Endothelial cell of umbilical vein (primary cell): ENCODE results near the gene DLG5. TPM values are rescaled to one million over a fixed set of nuclear protein-coding genes. Genes with fewer than 3 reads are reported as not detected.

Source experiments
- BruUV-seq: library from RNA; stranded (reverse); fragments of 400-500 nt; replicated peaks from 2 replicates; lab custom pipeline; 2021; lab: Mats Ljungman, UMichigan
- CTCF ChIA-PET: fragments of 300-600, 350-600 bp; sonication (Branson Sonifier 250); formaldehyde crosslinking; loops from one replicate; lab custom pipeline; 2021; ENCODE audit warnings: antibody characterized with exemption, inconsistent platforms; lab: Charles Lee
- POLR2A ChIA-PET: fragments of 300-600, 350-600 bp; sonication (Branson Sonifier 250); formaldehyde crosslinking; loops from one replicate; lab custom pipeline; 2021; ENCODE audit warnings: antibody characterized with exemption, inconsistent platforms; lab: Charles Lee
- DNase-seq: peaks from one replicate; pipeline ENCODE4 v3.0.0-alpha.2; 2011; ENCODE audit warnings: low read depth, low spot score
- FAIRE-seq: peaks from 2 replicates; lab custom pipeline; 2011; peaks lifted over from hg19 to GRCh38; lab: Jason Lieb, UNC
- H2AFZ ChIP-seq: 2 replicates; pipeline ENCODE4 v1.6.0; 2012; ENCODE audit warnings: low read depth, low read length, control low read depth, inconsistent platforms
- H3K27ac ChIP-seq: 2 replicates; pipeline ENCODE4 v1.5.1; 2011; ENCODE audit warnings: low read depth, mild to moderate bottlenecking, control low read depth, low read length, moderate library complexity; ENCODE audit not compliant: insufficient read depth
- H3K27me3 ChIP-seq, 2 experiments: 2 replicates each; pipeline versions ENCODE4 v1.6.0 to v1.6.1; 2011; ENCODE audit warnings: low read length in 2 of 2, mixed read lengths in 1 of 2; ENCODE audit not compliant: control insufficient read depth in 2 of 2, insufficient read depth in 2 of 2
- H3K36me3 ChIP-seq, 2 experiments: 2 replicates in 1 of 2; 3 replicates in 1 of 2; pipeline ENCODE4 v1.5.1; 2011; ENCODE audit warnings: low read length in 2 of 2, mild to moderate bottlenecking in 1 of 2, moderate library complexity in 1 of 2; ENCODE audit not compliant: control insufficient read depth in 2 of 2, insufficient read depth in 2 of 2; ENCODE audit errors: extremely low read depth in 1 of 2
- H3K4me1 ChIP-seq: 3 replicates; pipeline ENCODE4 v1.5.1; 2011; ENCODE audit warnings: mild to moderate bottlenecking, low read length; ENCODE audit not compliant: control insufficient read depth, insufficient read depth; ENCODE audit errors: extremely low read depth
- H3K4me2 ChIP-seq: 2 replicates; pipeline ENCODE4 v1.6.1; 2011; ENCODE audit warnings: low read length, control low read depth, mixed read lengths; ENCODE audit not compliant: insufficient read depth
- H3K4me3 ChIP-seq, 3 experiments: fragments of 200-600 bp in 1 of 3; sonication (generic), shearing (Covaris generic) in 1 of 3; replicated peaks in 1 of 3; 2 replicates each; pipeline ENCODE4 v1.5.1; 2011 to 2016; ENCODE audit warnings: control low read depth in 3 of 3, low read length in 3 of 3, mild to moderate bottlenecking in 2 of 3, inconsistent platforms in 1 of 3, low read depth in 1 of 3, moderate library complexity in 1 of 3; ENCODE audit not compliant: insufficient read depth in 1 of 3
- H3K79me2 ChIP-seq: 2 replicates; pipeline ENCODE4 v1.6.0; 2012; ENCODE audit warnings: low read length, inconsistent platforms; ENCODE audit not compliant: control insufficient read depth, insufficient read depth
- H3K9ac ChIP-seq: replicated peaks from 2 replicates; pipeline ENCODE3; 2011; ENCODE audit warnings: low read length, control low read depth; ENCODE audit not compliant: insufficient read depth; ENCODE audit errors: extremely low read depth
- H3K9me1 ChIP-seq: replicated peaks from 3 replicates; pipeline ENCODE4 v1.6.0; 2011; ENCODE audit warnings: mild to moderate bottlenecking, low read length; ENCODE audit not compliant: control insufficient read depth, insufficient read depth; ENCODE audit errors: extremely low read depth
- H3K9me3 ChIP-seq: replicated peaks from 2 replicates; pipeline ENCODE4 v1.5.1; 2012; ENCODE audit warnings: low read length, inconsistent platforms; ENCODE audit not compliant: control insufficient read depth, insufficient read depth
- H4K20me1 ChIP-seq: replicated peaks from 2 replicates; pipeline ENCODE3; 2011; ENCODE audit warnings: mild to moderate bottlenecking, low read length; ENCODE audit not compliant: control insufficient read depth, insufficient read depth; ENCODE audit errors: extremely low read depth
- EZH2 ChIP-seq: IDR thresholded peaks from 2 replicates; pipeline ENCODE4 v1.6.1; 2012; ENCODE audit warnings: borderline replicate concordance, low read depth, mild to moderate bottlenecking, moderate library complexity, low read length, inconsistent platforms; ENCODE audit not compliant: severe bottlenecking
- FOS ChIP-seq: IDR thresholded peaks from 2 replicates; pipeline ENCODE4 v1.6.1; 2011; ENCODE audit warnings: mild to moderate bottlenecking, low read length, moderate library complexity, borderline replicate concordance; ENCODE audit not compliant: insufficient read depth
- GATA2 ChIP-seq: IDR thresholded peaks from 2 replicates; pipeline ENCODE4 v1.7.0; 2011; ENCODE audit warnings: low read depth, mild to moderate bottlenecking, moderate library complexity, mixed read lengths, low read length; ENCODE audit not compliant: insufficient read length, insufficient read depth
- JUN ChIP-seq: IDR thresholded peaks from 2 replicates; pipeline ENCODE4 v1.6.1; 2011; ENCODE audit warnings: borderline replicate concordance, low read depth; ENCODE audit not compliant: insufficient read length, insufficient read depth
- MYC ChIP-seq: IDR thresholded peaks from one replicate; pipeline ENCODE4 v1.6.1; 2011; ENCODE audit warnings: mild to moderate bottlenecking, low read depth, low read length
- POLR2A ChIP-seq: IDR thresholded peaks from 2 replicates; pipeline ENCODE4 v1.6.1; 2012; ENCODE audit warnings: low read depth, mild to moderate bottlenecking, control low read depth, low read length
- POLR2AphosphoS5 ChIP-seq: IDR thresholded peaks from 2 replicates; pipeline ENCODE4 v1.6.1; 2012; ENCODE audit warnings: low read depth, mild to moderate bottlenecking, control low read depth, low read length, moderate library complexity; ENCODE audit not compliant: insufficient read depth
- dilution Hi-C: fragments of 300-500 bp; cut with MboI; formaldehyde crosslinking; loops from one replicate; pipeline ENCODE4 v1.15.0; 2019; ENCODE audit warnings: low sequenced_read_pairs; ENCODE audit not compliant: extremely low pct_ligation_motif_present
- intact Hi-C: fragments of 100-400 bp; cut with micrococcal nuclease; formaldehyde crosslinking; loops from one replicate; pipeline ENCODE4 v1.10.0; 2022
- polyA plus RNA-seq, 4 experiments: library from polyadenylated mRNA; depleted of rRNA in 3 of 4; stranded (reverse) in 3 of 4; unstranded in 1 of 4; fragments of >200 nt; gene quantifications; 2 replicates each; pipeline versions ENCODE4 v1.2.1 to v1.2.3, GENCODE V29; 2011 to 2012; ENCODE audit warnings: missing spikeins in 1 of 4
- total RNA-seq: library from RNA; stranded (reverse); gene quantifications from 2 replicates; pipeline ENCODE4 v1.2.3, GENCODE V29; 2021
- TF ChIP-seq, protein P1 (sequence below): IDR thresholded peaks from 2 replicates; pipeline ENCODE4 v1.6.1; 2011; ENCODE audit not compliant: insufficient read depth, insufficient read length
- TF ChIP-seq, protein P2 (sequence below), 2 donors: IDR thresholded peaks; 1 replicate in 1 of 2; 2 replicates in 1 of 2; pipeline ENCODE4 v1.5.1; 2011; ENCODE audit warnings: low read length in 2 of 2, mild to moderate bottlenecking in 2 of 2, moderate library complexity in 2 of 2, control low read depth in 1 of 2, inconsistent platforms in 1 of 2, low read depth in 1 of 2; ENCODE audit not compliant: insufficient read depth in 1 of 2; ENCODE audit errors: extremely low read depth in 1 of 2

DLG5 gene
- total and polyA plus RNA-seq, 2 donors (not counting 3 experiments of a cell fraction or from before 2014, with no cell fraction given) = 12.3 to 24.9 TPM

DNA sequence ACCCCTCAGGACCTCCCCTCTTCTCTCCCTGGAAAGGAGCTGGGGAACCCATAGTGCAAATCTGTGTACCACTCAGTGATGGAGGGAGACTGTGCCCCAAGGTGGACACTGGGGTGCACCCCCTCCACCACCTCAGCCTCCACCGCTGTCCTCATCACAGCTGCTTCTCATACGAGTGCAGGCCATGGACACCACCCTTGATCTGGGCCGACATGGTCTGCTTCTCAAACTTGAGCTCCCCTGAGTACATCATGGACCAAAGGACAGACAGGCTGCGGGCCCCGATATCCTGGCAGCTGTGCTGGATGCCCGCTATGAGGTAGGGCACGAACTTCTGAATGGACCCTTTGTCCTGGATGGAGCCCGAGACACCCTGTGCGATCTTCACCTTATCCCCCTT lies 146.4 kb downstream of the DLG5 start:
- no peak for DNase-seq
- POLR2A ChIA-PET = no interaction called here
- Histone ChIP-seq H2AFZ (no peak overlapping the region), H3K36me3 (peaks cover 0 to 4% of the 10 kb centered on the region in 2 experiments), H3K27me3 (no peaks in the 10 kb centered on the region), H3K4me3 (no peak overlapping the region), H3K9ac (no peak overlapping the region), H3K4me2 (no peak overlapping the region), H3K79me2 (no peaks in the 10 kb centered on the region), H3K4me1 (no peaks in the 10 kb centered on the region), H3K9me3 (no peaks in the 10 kb centered on the region), H3K9me1 (no peaks in the 10 kb centered on the region), H4K20me1 (no peaks in the 10 kb centered on the region), H3K27ac (no peak overlapping the region)
- CTCF ChIA-PET = no interaction called here
- no peak for TF ChIP-seq JUN
- no peak for TF ChIP-seq POLR2AphosphoS5
- TF ChIP-seq, protein P1, sequence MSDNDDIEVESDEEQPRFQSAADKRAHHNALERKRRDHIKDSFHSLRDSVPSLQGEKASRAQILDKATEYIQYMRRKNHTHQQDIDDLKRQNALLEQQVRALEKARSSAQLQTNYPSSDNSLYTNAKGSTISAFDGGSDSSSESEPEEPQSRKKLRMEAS = no peak
- TF ChIP-seq EZH2 = no peak
- no peak for TF ChIP-seq FOS
- TF ChIP-seq POLR2A = no peak
- no peak for TF ChIP-seq MYC
- TF ChIP-seq GATA2 = no peak
- TF ChIP-seq, protein P2, sequence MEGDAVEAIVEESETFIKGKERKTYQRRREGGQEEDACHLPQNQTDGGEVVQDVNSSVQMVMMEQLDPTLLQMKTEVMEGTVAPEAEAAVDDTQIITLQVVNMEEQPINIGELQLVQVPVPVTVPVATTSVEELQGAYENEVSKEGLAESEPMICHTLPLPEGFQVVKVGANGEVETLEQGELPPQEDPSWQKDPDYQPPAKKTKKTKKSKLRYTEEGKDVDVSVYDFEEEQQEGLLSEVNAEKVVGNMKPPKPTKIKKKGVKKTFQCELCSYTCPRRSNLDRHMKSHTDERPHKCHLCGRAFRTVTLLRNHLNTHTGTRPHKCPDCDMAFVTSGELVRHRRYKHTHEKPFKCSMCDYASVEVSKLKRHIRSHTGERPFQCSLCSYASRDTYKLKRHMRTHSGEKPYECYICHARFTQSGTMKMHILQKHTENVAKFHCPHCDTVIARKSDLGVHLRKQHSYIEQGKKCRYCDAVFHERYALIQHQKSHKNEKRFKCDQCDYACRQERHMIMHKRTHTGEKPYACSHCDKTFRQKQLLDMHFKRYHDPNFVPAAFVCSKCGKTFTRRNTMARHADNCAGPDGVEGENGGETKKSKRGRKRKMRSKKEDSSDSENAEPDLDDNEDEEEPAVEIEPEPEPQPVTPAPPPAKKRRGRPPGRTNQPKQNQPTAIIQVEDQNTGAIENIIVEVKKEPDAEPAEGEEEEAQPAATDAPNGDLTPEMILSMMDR (IDR thresholded peaks at IDR 0.05; ENCODE audit: extremely low read depth in 1 of 2, insufficient read depth in 1 of 2, low read depth in 1 of 2, low read length in 2 of 2) = no peak
- dilution Hi-C loops (no loop called here), intact Hi-C loops (no loop called here)
- no TSS peak for BruUV-seq
- no peak for FAIRE-seq
